GM19467 (cell line): ENCODE results near the gene ZNF574.
A peak's percentile ranks its signal among the peaks of the same experiment; 100 is the strongest.

Source experiments
- ATAC-seq: cut with Tn5 transposase; IDR thresholded peaks from one replicate; pipeline ENCODE4 v1.9.1; 2021; ENCODE audit warnings: mild to moderate bottlenecking, moderate library complexity; ENCODE audit not compliant: unreplicated experiment

The ZNF574 gene

DNA sequence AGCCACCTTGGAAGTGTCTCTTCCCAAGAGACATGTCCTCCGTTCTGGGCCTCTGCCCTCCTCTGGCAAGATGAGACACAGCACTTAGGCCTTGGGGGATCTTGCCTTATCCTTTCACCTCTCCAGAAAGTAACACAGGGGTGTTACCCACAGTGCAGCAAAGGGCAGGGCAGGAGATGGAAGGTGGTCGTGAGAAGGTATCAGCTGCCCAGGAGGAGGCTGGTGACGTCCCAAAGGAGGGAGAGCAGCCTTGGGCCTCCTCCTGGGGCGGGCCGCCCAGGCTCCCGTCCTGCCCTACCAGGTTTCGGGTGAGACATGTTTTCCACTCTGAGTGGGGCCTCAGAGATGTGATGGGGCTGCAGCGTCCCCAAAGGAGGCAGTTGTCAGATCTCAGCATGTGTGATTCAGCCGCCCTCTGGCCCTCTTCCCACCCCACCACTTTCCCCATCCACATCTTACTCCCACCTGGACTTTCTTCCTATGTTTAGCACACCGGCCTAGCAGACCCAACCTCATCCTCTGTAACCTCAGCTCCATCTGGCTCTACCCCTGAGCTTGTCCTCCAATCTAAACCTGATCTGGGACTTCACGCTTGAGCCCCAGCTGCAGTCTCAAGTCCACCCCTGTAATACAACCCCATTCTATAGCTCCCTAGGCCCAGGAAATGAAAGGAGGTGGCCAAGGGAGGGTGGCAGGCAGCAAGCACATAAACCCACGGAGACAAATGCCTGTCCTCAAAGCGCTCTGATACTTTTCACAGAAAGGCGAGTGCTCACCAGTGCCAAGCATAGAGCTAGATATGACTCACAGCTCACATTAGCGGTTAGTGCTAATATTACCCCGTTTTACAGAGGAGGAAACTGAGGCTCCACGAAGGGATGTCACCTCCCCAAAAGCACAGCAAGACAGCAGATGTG, 47.0 kb downstream of the ZNF574 start:
- ATAC-seq, result no peak

DNA sequence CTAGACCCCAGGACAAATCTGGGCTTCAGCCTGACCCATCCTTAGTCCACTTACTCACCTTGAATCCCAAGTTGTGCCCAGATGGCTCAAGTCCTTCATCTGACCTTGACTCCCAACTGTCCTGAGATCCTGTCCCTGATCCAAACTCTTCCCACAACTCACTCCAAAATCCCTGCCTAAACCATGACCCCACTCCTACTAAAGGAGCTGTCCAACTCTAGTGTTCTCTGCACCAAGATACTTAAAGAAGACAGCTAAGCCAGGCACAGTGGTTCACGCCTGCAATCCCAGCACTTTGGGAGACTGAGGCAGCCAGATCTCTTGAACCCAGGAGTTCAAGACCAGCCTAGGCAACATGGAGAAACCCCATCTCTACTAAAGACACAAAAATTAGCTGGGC, 47.8 kb downstream of the ZNF574 start:
- no peak for ATAC-seq

- ATAC-seq, result no peak
These were observed 48.5 kb downstream of the ZNF574 start for GRCh38 chr19:42124386-42124901.

- ATAC-seq, result no peak
These were observed 49.6 kb downstream of the ZNF574 start for GRCh38 chr19:42125536-42125935.

GRCh38 chr19:42126574-42126973, 50.6 kb downstream of the ZNF574 start:
- no peak for ATAC-seq

DNA sequence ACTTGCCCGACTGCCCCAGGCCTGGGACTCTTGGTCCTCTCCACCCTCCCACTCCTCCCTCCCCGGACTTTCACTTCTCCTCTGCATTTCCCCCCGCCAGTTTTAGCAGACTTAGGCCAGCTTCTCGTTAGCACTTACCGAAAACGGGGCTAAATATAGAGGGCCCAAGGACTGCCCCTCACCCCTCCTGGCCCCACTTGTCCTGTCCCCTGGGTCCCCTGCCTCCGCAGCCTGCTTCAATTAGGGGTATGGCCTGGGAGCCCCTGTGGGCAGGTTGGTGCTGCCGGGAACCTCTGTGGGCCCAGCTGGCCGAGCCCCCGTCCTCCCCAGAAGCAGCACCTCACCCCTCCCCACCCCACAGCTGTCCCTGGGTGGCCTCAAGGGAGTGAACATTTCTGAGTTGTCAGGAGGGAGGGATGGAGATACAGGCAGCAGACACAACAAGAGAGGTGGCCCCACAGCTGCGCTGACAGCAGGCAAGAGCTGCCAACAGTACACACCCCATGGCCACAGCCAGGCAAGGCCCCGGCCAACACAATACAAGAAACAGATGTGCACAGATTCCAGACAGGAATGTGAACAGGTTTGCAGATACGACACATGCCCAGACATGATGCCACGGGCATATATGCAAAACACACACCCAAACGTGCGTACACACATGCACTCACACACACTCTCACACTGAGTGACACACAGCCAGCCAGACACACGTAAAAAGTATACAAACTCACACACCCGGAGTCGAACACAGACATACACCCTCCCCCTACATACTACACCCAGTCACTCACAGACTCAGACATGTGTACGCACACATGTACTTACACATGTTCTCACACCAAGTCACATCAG, 53.7 kb downstream of the ZNF574 start:
- ATAC-seq, result peak; percentile 51

DNA sequence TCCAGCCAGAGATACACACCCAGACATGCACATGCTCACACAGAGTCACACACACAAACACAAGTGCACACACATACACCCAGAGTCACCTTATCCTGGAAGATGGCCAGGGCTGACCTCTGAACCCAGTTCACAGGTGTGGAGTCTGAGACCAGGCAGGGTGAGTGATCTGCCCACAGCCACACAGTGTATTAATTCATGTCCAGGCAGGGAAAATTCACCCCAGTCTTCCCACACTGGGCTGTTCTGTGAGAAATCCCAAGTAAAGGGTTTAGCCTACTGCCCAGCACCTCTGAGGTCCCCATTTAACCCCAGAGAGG, 54.2 kb downstream of the ZNF574 start:
- no peak for ATAC-seq
